DND-41 (cell line): ENCODE data around the gene POP5.

ENCODE experiments used
- ATAC-seq: fragments of 200-7000 bp; cut with Tn5 transposase; 3 replicates; pipeline ENCODE4 v1.9.1; 2021; ENCODE audit warnings: low read depth; ENCODE audit not compliant: insufficient read depth
- DNase-seq: peaks from one replicate; pipeline ENCODE4 v3.0.0-alpha.2; 2020
- H2AFZ ChIP-seq: 2 replicates; pipeline ENCODE4 v1.6.0; 2012; ENCODE audit warnings: low read depth, low read length
- H3K27ac ChIP-seq: 2 replicates; pipeline ENCODE4 v1.5.1; 2012; ENCODE audit warnings: low read length, inconsistent platforms
- H3K27me3 ChIP-seq: fragments of 200-600 bp; sonication (generic); 2 replicates; pipeline ENCODE4 v1.6.0; 2012; ENCODE audit warnings: low read length, mild to moderate bottlenecking, inconsistent platforms; ENCODE audit not compliant: insufficient read depth, poor library complexity
- H3K36me3 ChIP-seq: 2 replicates; pipeline ENCODE4 v1.5.1; 2012; ENCODE audit warnings: low read length, inconsistent platforms; ENCODE audit not compliant: insufficient read depth
- H3K4me1 ChIP-seq: 2 replicates; pipeline ENCODE4 v1.5.1; 2012; ENCODE audit warnings: mild to moderate bottlenecking, low read length; ENCODE audit not compliant: insufficient read depth
- H3K4me2 ChIP-seq: 2 replicates; pipeline ENCODE4 v1.6.0; 2012; ENCODE audit warnings: mild to moderate bottlenecking, moderate library complexity, low read length, inconsistent platforms; ENCODE audit not compliant: insufficient read depth
- H3K4me3 ChIP-seq, 2 experiments: fragments of 200-600 bp in 1 of 2; shearing (Covaris generic) in 1 of 2; 2 replicates each; pipeline ENCODE4 v1.5.1; 2012 to 2016; ENCODE audit warnings: inconsistent platforms in 2 of 2, low read length in 2 of 2, mild to moderate bottlenecking in 2 of 2, low read depth in 1 of 2, moderate library complexity in 1 of 2
- H3K79me2 ChIP-seq: 2 replicates; pipeline ENCODE4 v1.6.0; 2012; ENCODE audit warnings: low read length, inconsistent platforms; ENCODE audit not compliant: insufficient read depth
- H3K9ac ChIP-seq: 2 replicates; pipeline ENCODE4 v1.6.0; 2012; ENCODE audit warnings: low read depth, mild to moderate bottlenecking, inconsistent platforms, low read length, moderate library complexity
- H3K9me3 ChIP-seq: 2 replicates; pipeline ENCODE4 v1.5.1; 2012; ENCODE audit warnings: low read length, moderate library complexity, mild to moderate bottlenecking, inconsistent platforms; ENCODE audit not compliant: insufficient read depth, severe bottlenecking
- H4K20me1 ChIP-seq: 2 replicates; pipeline ENCODE4 v1.6.0; 2012; ENCODE audit warnings: low read length; ENCODE audit not compliant: insufficient read depth
- EZH2 ChIP-seq: IDR thresholded peaks from 3 replicates; pipeline ENCODE4 v1.6.1; 2012; ENCODE audit warnings: borderline replicate concordance, low read depth, mild to moderate bottlenecking, moderate library complexity, low read length, inconsistent platforms; ENCODE audit not compliant: severe bottlenecking
- TF ChIP-seq, protein P1 (sequence below): IDR thresholded peaks from 2 replicates; pipeline ENCODE4 v1.5.1; 2012; ENCODE audit warnings: borderline replicate concordance, low read length, moderate library complexity, mild to moderate bottlenecking; ENCODE audit not compliant: poor library complexity, severe bottlenecking; ENCODE audit errors: extremely low read depth

The POP5 gene

DNA sequence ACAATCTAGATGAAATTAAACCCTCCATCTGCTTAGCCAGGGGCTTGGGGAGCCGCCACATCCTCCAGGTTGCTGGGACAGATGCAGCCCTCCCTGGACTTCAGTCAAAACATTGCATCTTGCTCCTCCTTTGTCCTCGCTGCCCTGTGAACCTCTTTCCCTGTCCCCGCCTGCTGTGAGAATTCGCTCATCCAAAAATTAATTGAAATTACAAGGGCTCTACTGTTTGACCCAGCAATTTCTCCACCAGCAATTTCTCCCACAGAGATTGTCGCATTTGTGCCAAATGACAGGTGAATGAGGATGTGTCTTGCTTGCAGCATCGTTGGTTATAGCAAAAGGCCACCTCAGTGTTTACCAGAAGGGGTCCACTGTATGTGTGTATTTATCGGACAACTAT is 5.0 kb upstream of the POP5 start:
- Histone ChIP-seq H2AFZ (no peak overlapping the region), H3K27ac (no peak overlapping the region), H3K4me2 (no peak overlapping the region), H3K36me3 (no peaks in the 10 kb centered on the region), H3K9ac (no peak overlapping the region), H3K79me2 (no peaks in the 10 kb centered on the region), H3K4me1 (peaks cover 20% of the 10 kb centered on the region), H3K27me3 (no peaks in the 10 kb centered on the region), H3K4me3 (no peak overlapping the region), H3K9me3 (no peaks in the 10 kb centered on the region), H4K20me1 (no peaks in the 10 kb centered on the region)
- TF ChIP-seq, protein P1, sequence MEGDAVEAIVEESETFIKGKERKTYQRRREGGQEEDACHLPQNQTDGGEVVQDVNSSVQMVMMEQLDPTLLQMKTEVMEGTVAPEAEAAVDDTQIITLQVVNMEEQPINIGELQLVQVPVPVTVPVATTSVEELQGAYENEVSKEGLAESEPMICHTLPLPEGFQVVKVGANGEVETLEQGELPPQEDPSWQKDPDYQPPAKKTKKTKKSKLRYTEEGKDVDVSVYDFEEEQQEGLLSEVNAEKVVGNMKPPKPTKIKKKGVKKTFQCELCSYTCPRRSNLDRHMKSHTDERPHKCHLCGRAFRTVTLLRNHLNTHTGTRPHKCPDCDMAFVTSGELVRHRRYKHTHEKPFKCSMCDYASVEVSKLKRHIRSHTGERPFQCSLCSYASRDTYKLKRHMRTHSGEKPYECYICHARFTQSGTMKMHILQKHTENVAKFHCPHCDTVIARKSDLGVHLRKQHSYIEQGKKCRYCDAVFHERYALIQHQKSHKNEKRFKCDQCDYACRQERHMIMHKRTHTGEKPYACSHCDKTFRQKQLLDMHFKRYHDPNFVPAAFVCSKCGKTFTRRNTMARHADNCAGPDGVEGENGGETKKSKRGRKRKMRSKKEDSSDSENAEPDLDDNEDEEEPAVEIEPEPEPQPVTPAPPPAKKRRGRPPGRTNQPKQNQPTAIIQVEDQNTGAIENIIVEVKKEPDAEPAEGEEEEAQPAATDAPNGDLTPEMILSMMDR, result no peak
- no peak for TF ChIP-seq EZH2
- ATAC-seq (no peak), DNase-seq (no peak)

- DNase-seq, result no peak
These were observed 3.3 kb upstream of the POP5 start for GRCh38 chr12:120584343-120585149.

GRCh38 chr12:120583478-120584030 is 2.4 kb upstream of the POP5 start:
- Histone ChIP-seq H3K4me3 (no peak overlapping the region), H3K79me2 (peaks cover 14% of the 10 kb centered on the region), H3K27ac (no peak overlapping the region), H3K27me3 (no peaks in the 10 kb centered on the region), H3K4me1 (peaks cover 42% of the 10 kb centered on the region), H4K20me1 (0 out of 2 replicates have a peak, but pooled peaks cover 5% of the 10 kb centered on the region), H2AFZ (peak overlapping the region; percentile 74), H3K9ac (no peak overlapping the region), H3K9me3 (no peaks in the 10 kb centered on the region), H3K36me3 (peaks cover 12% of the 10 kb centered on the region), H3K4me2 (peak overlapping the region; percentile 55)
- peak; percentile 78 for DNase-seq
- TF ChIP-seq, protein P1, result peak; percentile 92
- TF ChIP-seq EZH2, result no peak
- peak; percentile 25; the same call in 1 of the 3 replicates for ATAC-seq

More at GRCh38 chr12:120584343-120585149, 3.3 kb upstream of the POP5 start:
- Histone ChIP-seq H4K20me1 (no peaks in the 10 kb centered on the region), H2AFZ (no peak overlapping the region), H3K4me1 (peaks cover 33% of the 10 kb centered on the region), H3K79me2 (peaks cover 9% of the 10 kb centered on the region), H3K4me3 (no peak overlapping the region), H3K27me3 (no peaks in the 10 kb centered on the region), H3K9ac (no peak overlapping the region), H3K4me2 (no peak overlapping the region), H3K36me3 (peaks cover 2% of the 10 kb centered on the region), H3K27ac (no peak overlapping the region), H3K9me3 (no peaks in the 10 kb centered on the region)
- TF ChIP-seq, protein P1, result no peak
- no peak for TF ChIP-seq EZH2
- ATAC-seq, result no peak
